Neutrophil (primary cell): ENCODE data around the gene PAFAH1B1.
"Not testable (repeated sequence)": the region's sequence is repeated elsewhere in the genome, so short reads cannot be mapped to it uniquely, and the experiment has no call there.

Experiments used
- H3K27ac ChIP-seq: fragments of 200-600 bp; sonication (generic); 2 replicates; pipeline ENCODE4 v1.5.1; 2016; ENCODE audit warnings: mild to moderate bottlenecking, moderate library complexity
- H3K27me3 ChIP-seq: fragments of 200-600 bp; sonication (generic); 2 replicates; pipeline ENCODE4 v1.6.0; 2016; ENCODE audit warnings: mild to moderate bottlenecking
- H3K36me3 ChIP-seq: fragments of 200-600 bp; sonication (generic); 2 replicates; pipeline ENCODE4 v1.5.1; 2017
- H3K4me1 ChIP-seq, 2 experiments: fragments of 200-600 bp in 1 of 2; sonication (generic) in 1 of 2; 1 replicate in 1 of 2; 2 replicates in 1 of 2; pipeline versions ENCODE4 v1.5.1 to v1.6.1; 2013 to 2016; ENCODE audit warnings: low read depth in 1 of 2, low read length in 1 of 2, mild to moderate bottlenecking in 1 of 2, moderate library complexity in 1 of 2; ENCODE audit not compliant: control insufficient read depth in 1 of 2, insufficient read depth in 1 of 2
- H3K4me3 ChIP-seq, 2 experiments: fragments of 200-600 bp in 1 of 2; sonication (generic) in 1 of 2; 1 replicate in 1 of 2; 2 replicates in 1 of 2; pipeline ENCODE4 v1.5.1; 2013 to 2016; ENCODE audit warnings: low read depth in 1 of 2, low read length in 1 of 2, mild to moderate bottlenecking in 1 of 2, moderate library complexity in 1 of 2
- H3K9me3 ChIP-seq: fragments of 200-600 bp; sonication (generic); 2 replicates; pipeline ENCODE4 v1.5.1; 2016
- CTCF ChIP-seq: fragments of 200-600 bp; sonication (generic); IDR thresholded peaks from 2 replicates; pipeline ENCODE4 v1.5.1; 2016; ENCODE audit warnings: antibody characterized with exemption

Gene PAFAH1B1

GRCh38 chr17:2695243-2695960 lies 101.9 kb downstream of the PAFAH1B1 start:
- no peaks in the 10 kb centered on the region for H3K27me3 ChIP-seq
- H3K4me1 ChIP-seq = no peaks in the 10 kb centered on the region
- no peak overlapping the region for H3K4me3 ChIP-seq
- H3K27ac ChIP-seq = no peak overlapping the region
- H3K9me3 ChIP-seq = no peaks in the 10 kb centered on the region
- no peak for TF ChIP-seq CTCF
- H3K36me3 ChIP-seq = peaks cover 36% of the 10 kb centered on the region

DNA sequence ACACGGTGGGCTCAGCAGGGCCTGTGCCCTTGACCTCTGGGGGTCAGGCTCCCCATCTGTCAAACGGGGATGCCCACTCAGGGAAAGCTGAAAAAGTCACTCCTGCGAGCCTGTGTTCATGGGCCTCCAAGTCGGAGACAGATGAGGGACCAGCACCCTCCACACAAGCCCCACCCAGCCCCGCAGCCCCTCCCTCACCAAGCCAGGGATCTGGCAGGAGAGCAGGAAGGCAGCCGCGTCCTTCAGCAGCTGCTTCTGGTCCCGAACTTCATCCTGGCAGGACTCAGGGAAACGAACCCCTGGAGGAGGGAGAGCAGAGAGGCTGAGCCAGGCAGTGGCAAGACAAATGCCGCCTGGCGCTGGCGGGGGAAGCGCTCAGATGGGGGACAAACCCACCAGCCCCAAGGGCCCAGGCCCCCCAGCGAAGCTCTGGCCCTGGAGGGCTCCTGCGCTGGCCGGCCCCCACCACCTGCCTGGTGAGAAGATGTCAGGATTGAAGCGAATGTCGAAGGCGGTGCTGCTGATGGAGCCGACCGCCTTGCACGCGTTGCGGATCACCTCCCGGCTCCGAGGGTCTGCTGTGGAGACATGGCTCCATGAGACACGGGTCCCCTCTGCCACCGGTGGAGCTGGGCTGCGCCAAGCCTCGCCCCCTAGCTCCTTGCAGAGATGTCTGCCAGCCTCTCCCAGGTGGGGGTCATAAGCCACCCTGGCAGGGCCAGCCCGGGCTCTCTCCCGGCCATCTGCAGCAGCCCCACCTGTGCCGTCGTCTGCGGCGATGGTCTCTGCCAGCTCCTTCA lies 102.7 kb downstream of the PAFAH1B1 start:
- no peak for TF ChIP-seq CTCF
- Histone ChIP-seq H3K27me3 (no peaks in the 10 kb centered on the region), H3K36me3 (peaks cover 43% of the 10 kb centered on the region)

DNA sequence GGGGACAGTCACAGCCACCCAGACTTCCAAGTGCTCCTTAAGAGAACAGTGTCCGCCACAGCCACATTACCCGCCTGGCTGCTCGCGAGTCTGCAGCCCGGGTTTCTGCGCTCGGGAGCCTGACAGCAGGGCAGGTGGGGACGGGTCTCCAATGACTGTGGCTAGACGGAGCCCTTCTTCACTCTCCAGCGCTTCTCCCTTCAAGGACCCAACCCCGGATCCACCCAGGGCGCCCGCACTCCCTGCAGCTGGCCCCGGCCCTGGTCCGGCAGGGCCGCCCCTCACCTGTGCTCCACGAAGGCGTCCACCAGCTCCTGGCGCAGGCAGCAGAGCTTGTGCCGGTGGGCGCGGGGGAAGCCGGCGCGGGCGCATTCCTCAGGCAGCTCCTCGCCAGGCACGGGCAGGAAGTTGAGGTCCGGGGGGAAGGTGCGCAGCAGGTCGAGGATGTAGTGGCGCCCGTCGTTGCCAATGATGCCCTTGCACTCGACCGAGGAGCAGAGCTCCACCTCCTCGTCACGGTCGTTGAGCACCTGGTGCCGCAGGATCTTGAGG lies 104.2 kb downstream of the PAFAH1B1 start:
- TF ChIP-seq CTCF = no peak
- Histone ChIP-seq H3K36me3 (peaks cover 46% of the 10 kb centered on the region), H3K4me1 (no peaks in the 10 kb centered on the region), H3K4me3 (no peak overlapping the region), H3K27ac (no peak overlapping the region), H3K9me3 (no peaks in the 10 kb centered on the region), H3K27me3 (no peaks in the 10 kb centered on the region)

More for the DNA sequence above, 102.7 kb downstream of the PAFAH1B1 start:
- Histone ChIP-seq H3K27ac (no peak overlapping the region), H3K9me3 (no peaks in the 10 kb centered on the region), H3K4me3 (no peak overlapping the region), H3K4me1 (no peaks in the 10 kb centered on the region)

GRCh38 chr17:2699216-2699805 lies 105.9 kb downstream of the PAFAH1B1 start:
- H3K9me3 ChIP-seq, H3K4me1 ChIP-seq, H3K27ac ChIP-seq, H3K27me3 ChIP-seq, H3K4me3 ChIP-seq: not testable (repeated sequence)
- H3K36me3 ChIP-seq = peaks cover 45% of the 10 kb centered on the region

GRCh38 chr17:2700030-2700490 lies 106.6 kb downstream of the PAFAH1B1 start:
- no peaks in the 10 kb centered on the region for H3K4me1 ChIP-seq
- H3K9me3 ChIP-seq = no peaks in the 10 kb centered on the region
- no peak overlapping the region for H3K4me3 ChIP-seq
- H3K27ac ChIP-seq = no peak overlapping the region
- H3K36me3 ChIP-seq = peaks cover 38% of the 10 kb centered on the region
- no peak for TF ChIP-seq CTCF
- H3K27me3 ChIP-seq = no peaks in the 10 kb centered on the region
